HepG2 (cell line): Measurements from ENCODE around the gene TBCB. TPM values are rescaled to one million over a fixed set of nuclear protein-coding genes. Genes with fewer than 3 reads are reported as not detected.

Experiments
- AHDC1 ChIP-seq: sonication (generic); formaldehyde crosslinking; IDR thresholded peaks from 2 replicates; pipeline ENCODE4 v1.5.1; 2020; ENCODE audit warnings: mild to moderate bottlenecking, missing genetic modification reagents, borderline replicate concordance
- BORCS8-MEF2B ChIP-seq: sonication (generic); formaldehyde crosslinking; IDR thresholded peaks from 2 replicates; pipeline ENCODE4 v1.8.0; 2022; ENCODE audit warnings: mild to moderate bottlenecking, missing genetic modification reagents
- CENPT ChIP-seq: sonication (generic); formaldehyde crosslinking; IDR thresholded peaks from 2 replicates; pipeline ENCODE4 v1.8.0; 2022; ENCODE audit warnings: low read depth, mild to moderate bottlenecking, moderate library complexity, missing genetic modification reagents
- KLF11 ChIP-seq: IDR thresholded peaks from 2 replicates; pipeline ENCODE4 v1.6.1; 2016; ENCODE audit warnings: missing compliant biosample characterization
- KLF9 ChIP-seq: IDR thresholded peaks from 2 replicates; pipeline ENCODE4 v1.6.1; 2016; ENCODE audit warnings: low read depth
- SETDB1 ChIP-seq: sonication (generic); formaldehyde crosslinking; IDR thresholded peaks from 2 replicates; pipeline ENCODE4 v1.5.1; 2020; ENCODE audit warnings: missing genetic modification reagents, mild to moderate bottlenecking, borderline replicate concordance
- SRSF9 ChIP-seq: fragments of 200-400 bp; formaldehyde crosslinking; IDR thresholded peaks from 2 replicates; pipeline ENCODE4 v1.6.1; 2018; ENCODE audit warnings: borderline replicate concordance, mild to moderate bottlenecking, low read depth, low read length; ENCODE audit not compliant: insufficient read depth, poor library complexity, severe bottlenecking
- TOPORS ChIP-seq: sonication (generic); formaldehyde crosslinking; IDR thresholded peaks from 2 replicates; pipeline ENCODE4 v1.8.0; 2023; ENCODE audit warnings: mild to moderate bottlenecking, missing genetic modification reagents
- ZNF530 ChIP-seq: sonication (generic); formaldehyde crosslinking; IDR thresholded peaks from 2 replicates; pipeline ENCODE4 v1.5.0; 2020; ENCODE audit warnings: low read depth, mild to moderate bottlenecking, missing genetic modification reagents
- ZNF710 ChIP-seq: sonication (generic); formaldehyde crosslinking; IDR thresholded peaks from 2 replicates; pipeline ENCODE4 v1.5.0; 2020; ENCODE audit warnings: mild to moderate bottlenecking, missing genetic modification reagents, borderline replicate concordance
- polyA plus RNA-seq, 8 experiments: library from polyadenylated mRNA; depleted of rRNA in 3 of 8; stranded (reverse) in 7 of 8; unstranded in 1 of 8; fragments of >200 nt; fragmentation: Illumina TruSeq in 4 of 8; extraction: Trizol in 4 of 8; gene quantifications; 2 replicates each; pipeline versions ENCODE4 v1.2.1 to v1.2.3, GENCODE V29; 2011 to 2016; ENCODE audit warnings: low read depth in 4 of 8, missing spikeins in 1 of 8, mixed read lengths in 1 of 8; ENCODE audit not compliant: insufficient read depth in 1 of 8
- total RNA-seq, 5 experiments: library from RNA; depleted of rRNA; stranded (reverse); fragments of >200 nt; fragmentation: Illumina TruSeq; extraction: Trizol; gene quantifications; 2 replicates each; pipeline ENCODE4 v1.2.3, GENCODE V29; 2016; ENCODE audit warnings: low read depth in 1 of 5
- TF ChIP-seq, protein P1 (sequence below): sonication (generic); formaldehyde crosslinking; IDR thresholded peaks from 2 replicates; pipeline ENCODE4 v1.4.0; 2020; ENCODE audit warnings: missing genetic modification reagents
- TF ChIP-seq, protein P2 (sequence below): sonication (generic); formaldehyde crosslinking; IDR thresholded peaks from 2 replicates; pipeline ENCODE4 v1.9.0; 2021; ENCODE audit warnings: missing genetic modification reagents, borderline replicate concordance
- TF ChIP-seq, protein P3 (sequence below): sonication (generic); formaldehyde crosslinking; IDR thresholded peaks from 2 replicates; pipeline ENCODE4; 2020; ENCODE audit warnings: missing genetic modification reagents, mild to moderate bottlenecking, borderline replicate concordance

Gene TBCB
- total and polyA plus RNA-seq, 2 of the 13 experiments (the other 11 are each of a cell fraction or from before 2014, with no cell fraction given), result 271 to 276 TPM

GRCh38 chr19:36120092-36120983 lies 5.1 kb downstream of the TBCB start (continued):
- TF ChIP-seq ZNF710, result peak; percentile 93
- TF ChIP-seq BORCS8-MEF2B (CRISPR knock-in tag), result no peak; the same call in 1 of the 2 replicates
- no peak for TF ChIP-seq SRSF9
- TF ChIP-seq KLF11 (CRISPR knock-in tag), result peak; percentile 84; the same call in 1 of the 2 replicates
- TF ChIP-seq KLF9 (CRISPR knock-in tag), result no peak
- TF ChIP-seq, protein P1, sequence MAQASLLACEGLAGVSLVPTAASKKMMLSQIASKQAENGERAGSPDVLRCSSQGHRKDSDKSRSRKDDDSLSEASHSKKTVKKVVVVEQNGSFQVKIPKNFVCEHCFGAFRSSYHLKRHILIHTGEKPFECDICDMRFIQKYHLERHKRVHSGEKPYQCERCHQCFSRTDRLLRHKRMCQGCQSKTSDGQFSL (CRISPR knock-in tag), result no peak
- no peak for TF ChIP-seq SETDB1 (CRISPR knock-in tag)
- TF ChIP-seq CENPT (CRISPR knock-in tag), result 0 out of 2 replicates have a peak, but pooled peaks have one; percentile 22
- TF ChIP-seq, protein P2, sequence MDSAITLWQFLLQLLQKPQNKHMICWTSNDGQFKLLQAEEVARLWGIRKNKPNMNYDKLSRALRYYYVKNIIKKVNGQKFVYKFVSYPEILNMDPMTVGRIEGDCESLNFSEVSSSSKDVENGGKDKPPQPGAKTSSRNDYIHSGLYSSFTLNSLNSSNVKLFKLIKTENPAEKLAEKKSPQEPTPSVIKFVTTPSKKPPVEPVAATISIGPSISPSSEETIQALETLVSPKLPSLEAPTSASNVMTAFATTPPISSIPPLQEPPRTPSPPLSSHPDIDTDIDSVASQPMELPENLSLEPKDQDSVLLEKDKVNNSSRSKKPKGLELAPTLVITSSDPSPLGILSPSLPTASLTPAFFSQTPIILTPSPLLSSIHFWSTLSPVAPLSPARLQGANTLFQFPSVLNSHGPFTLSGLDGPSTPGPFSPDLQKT (CRISPR knock-in tag), result no peak
- no peak for TF ChIP-seq ZNF530 (CRISPR knock-in tag)
- TF ChIP-seq AHDC1, result peak; percentile 73; the same call in 1 of the 2 replicates
- TF ChIP-seq, protein P3, sequence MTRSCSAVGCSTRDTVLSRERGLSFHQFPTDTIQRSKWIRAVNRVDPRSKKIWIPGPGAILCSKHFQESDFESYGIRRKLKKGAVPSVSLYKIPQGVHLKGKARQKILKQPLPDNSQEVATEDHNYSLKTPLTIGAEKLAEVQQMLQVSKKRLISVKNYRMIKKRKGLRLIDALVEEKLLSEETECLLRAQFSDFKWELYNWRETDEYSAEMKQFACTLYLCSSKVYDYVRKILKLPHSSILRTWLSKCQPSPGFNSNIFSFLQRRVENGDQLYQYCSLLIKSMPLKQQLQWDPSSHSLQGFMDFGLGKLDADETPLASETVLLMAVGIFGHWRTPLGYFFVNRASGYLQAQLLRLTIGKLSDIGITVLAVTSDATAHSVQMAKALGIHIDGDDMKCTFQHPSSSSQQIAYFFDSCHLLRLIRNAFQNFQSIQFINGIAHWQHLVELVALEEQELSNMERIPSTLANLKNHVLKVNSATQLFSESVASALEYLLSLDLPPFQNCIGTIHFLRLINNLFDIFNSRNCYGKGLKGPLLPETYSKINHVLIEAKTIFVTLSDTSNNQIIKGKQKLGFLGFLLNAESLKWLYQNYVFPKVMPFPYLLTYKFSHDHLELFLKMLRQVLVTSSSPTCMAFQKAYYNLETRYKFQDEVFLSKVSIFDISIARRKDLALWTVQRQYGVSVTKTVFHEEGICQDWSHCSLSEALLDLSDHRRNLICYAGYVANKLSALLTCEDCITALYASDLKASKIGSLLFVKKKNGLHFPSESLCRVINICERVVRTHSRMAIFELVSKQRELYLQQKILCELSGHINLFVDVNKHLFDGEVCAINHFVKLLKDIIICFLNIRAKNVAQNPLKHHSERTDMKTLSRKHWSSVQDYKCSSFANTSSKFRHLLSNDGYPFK, result no peak
- peak; percentile 75; the same call in 1 of the 2 replicates for TF ChIP-seq TOPORS
